Keratinocyte (primary cell): Measurements from ENCODE around the gene PPARA. TPM values are rescaled to one million over a fixed set of nuclear protein-coding genes. Genes with fewer than 3 reads are reported as not detected.

ENCODE experiments used
- DNase-seq: peaks from one replicate; pipeline ENCODE4 v3.0.0-alpha.2; 2011; ENCODE audit warnings: low read depth, missing footprints, low spot score
- FAIRE-seq: peaks from 2 replicates; lab custom pipeline; 2011; peaks lifted over from hg19 to GRCh38; lab: Jason Lieb, UNC
- H2AFZ ChIP-seq: 2 replicates; pipeline ENCODE4 v1.6.0; 2012; ENCODE audit warnings: low read length, control low read depth, inconsistent platforms; ENCODE audit not compliant: control insufficient read depth
- H3K27ac ChIP-seq: 2 replicates; pipeline ENCODE4 v1.5.1; 2011; ENCODE audit warnings: low read length; ENCODE audit not compliant: control insufficient read depth, insufficient read depth
- H3K27me3 ChIP-seq: 3 replicates; pipeline ENCODE4 v1.6.0; 2011; ENCODE audit warnings: low read length; ENCODE audit not compliant: control insufficient read depth, insufficient read depth; ENCODE audit errors: extremely low read depth
- H3K36me3 ChIP-seq, 2 experiments: 2 replicates in 1 of 2; 3 replicates in 1 of 2; pipeline ENCODE4 v1.5.1; 2011; ENCODE audit warnings: low read length in 2 of 2, mild to moderate bottlenecking in 1 of 2; ENCODE audit not compliant: control insufficient read depth in 2 of 2, insufficient read depth in 2 of 2; ENCODE audit errors: extremely low read depth in 1 of 2
- H3K4me1 ChIP-seq: 3 replicates; pipeline ENCODE4 v1.5.1; 2011; ENCODE audit warnings: low read length; ENCODE audit not compliant: control insufficient read depth, insufficient read depth; ENCODE audit errors: extremely low read depth
- H3K4me2 ChIP-seq: 3 replicates; pipeline ENCODE4 v1.6.0; 2011; ENCODE audit warnings: low read depth, low read length; ENCODE audit not compliant: control insufficient read depth, insufficient read depth; ENCODE audit errors: extremely low read depth
- H3K4me3 ChIP-seq, 3 experiments: fragments of 200-600 bp in 1 of 3; sonication (generic) in 1 of 3; 2 replicates in 2 of 3; 3 replicates in 1 of 3; pipeline ENCODE4 v1.5.1; 2011 to 2016; ENCODE audit warnings: low read length in 3 of 3, mild to moderate bottlenecking in 3 of 3, control low read depth in 2 of 3, inconsistent platforms in 1 of 3, low read depth in 1 of 3, mixed read lengths in 1 of 3, mixed run types in 1 of 3, moderate library complexity in 1 of 3; ENCODE audit not compliant: control insufficient read depth in 2 of 3, insufficient read depth in 2 of 3; ENCODE audit errors: extremely low read depth in 1 of 3
- H3K79me2 ChIP-seq: 2 replicates; pipeline ENCODE4 v1.6.0; 2012; ENCODE audit warnings: low read length; ENCODE audit not compliant: control insufficient read depth, insufficient read depth
- H3K9ac ChIP-seq: 3 replicates; pipeline ENCODE4 v1.6.0; 2011; ENCODE audit warnings: low read length; ENCODE audit not compliant: control insufficient read depth, insufficient read depth; ENCODE audit errors: extremely low read depth
- H3K9me1 ChIP-seq: 3 replicates; pipeline ENCODE4 v1.6.0; 2011; ENCODE audit warnings: low read length; ENCODE audit not compliant: control insufficient read depth, insufficient read depth; ENCODE audit errors: extremely low read depth
- H3K9me3 ChIP-seq: 2 replicates; pipeline ENCODE4 v1.5.1; 2012; ENCODE audit warnings: low read depth, low read length; ENCODE audit not compliant: control insufficient read depth
- H4K20me1 ChIP-seq: 3 replicates; pipeline ENCODE4 v1.6.0; 2011; ENCODE audit warnings: low read length; ENCODE audit not compliant: control insufficient read depth, insufficient read depth; ENCODE audit errors: extremely low read depth
- EZH2 ChIP-seq: IDR thresholded peaks from one replicate; pipeline ENCODE4 v1.6.1; 2012; ENCODE audit warnings: inconsistent platforms, mild to moderate bottlenecking, low read length, moderate library complexity
- dilution Hi-C: fragments of 300-500 bp; cut with MboI; formaldehyde crosslinking; loops from one replicate; pipeline ENCODE4 v1.7.0; 2020; ENCODE audit warnings: low sequenced_read_pairs; ENCODE audit not compliant: extremely low pct_ligation_motif_present
- polyA plus RNA-seq, 5 experiments: library from polyadenylated mRNA; depleted of rRNA in 3 of 5; stranded (reverse) in 3 of 5; stranded (forward) in 1 of 5; unstranded in 1 of 5; fragments of >200 nt; gene quantifications; 1 replicate in 1 of 5; 2 replicates in 3 of 5; 3 replicates in 1 of 5; pipeline versions ENCODE4 v1.2.1 to v1.2.3, GENCODE V29; 2011 to 2012; ENCODE audit warnings: missing spikeins in 2 of 5, low read depth in 1 of 5, low replicate concordance in 1 of 5
- TF ChIP-seq, protein P1 (sequence below), 3 experiments: IDR thresholded peaks in 1 of 3; conservative IDR thresholded peaks in 1 of 3; optimal IDR thresholded peaks in 1 of 3; 2 replicates in 2 of 3; 3 replicates in 1 of 3; pipeline versions ENCODE3 to v1.5.1; 2011; ENCODE audit warnings: low read length in 3 of 3, mild to moderate bottlenecking in 3 of 3, moderate library complexity in 2 of 3, control low read depth in 1 of 3, inconsistent platforms in 1 of 3; ENCODE audit not compliant: insufficient read depth in 2 of 3; ENCODE audit errors: extremely low read depth in 1 of 3

Gene PPARA
- polyA plus RNA-seq, 1 donor (not counting 4 experiments of a cell fraction or from before 2014, with no cell fraction given) = 4.9 TPM

DNA sequence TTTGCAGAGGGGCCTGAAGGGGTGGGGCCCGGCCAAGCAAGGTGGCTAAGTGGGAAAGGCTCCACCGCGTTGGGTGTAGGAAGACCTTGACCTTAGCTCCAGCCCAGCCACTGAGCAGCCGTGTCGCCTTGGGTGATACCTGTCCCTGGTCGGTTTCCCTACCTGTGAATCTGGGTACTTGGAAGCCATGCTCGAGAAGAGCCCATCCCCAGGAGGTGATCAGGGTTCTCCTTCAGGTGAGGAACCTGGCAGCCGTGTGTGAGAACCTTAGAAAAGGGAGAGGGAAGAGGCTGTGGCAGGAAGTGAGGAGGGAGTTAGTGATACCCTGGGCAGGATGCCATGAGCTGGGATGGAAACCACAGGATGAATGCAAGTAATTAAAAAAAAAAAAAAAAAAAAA lies 21.6 kb downstream of the PPARA start:
- H3K4me2 ChIP-seq = peak overlapping the region; percentile 27
- dilution Hi-C loops = no loop called here
- H3K79me2 ChIP-seq = no peaks in the 10 kb centered on the region
- no peak overlapping the region for H3K4me3 ChIP-seq
- no peaks in the 10 kb centered on the region for H3K9me1 ChIP-seq
- FAIRE-seq (peak; percentile 87), DNase-seq (peak; percentile 49)
- H3K9ac ChIP-seq = no peak overlapping the region
- peaks cover 17% of the 10 kb centered on the region for H3K4me1 ChIP-seq
- TF ChIP-seq, protein P1, sequence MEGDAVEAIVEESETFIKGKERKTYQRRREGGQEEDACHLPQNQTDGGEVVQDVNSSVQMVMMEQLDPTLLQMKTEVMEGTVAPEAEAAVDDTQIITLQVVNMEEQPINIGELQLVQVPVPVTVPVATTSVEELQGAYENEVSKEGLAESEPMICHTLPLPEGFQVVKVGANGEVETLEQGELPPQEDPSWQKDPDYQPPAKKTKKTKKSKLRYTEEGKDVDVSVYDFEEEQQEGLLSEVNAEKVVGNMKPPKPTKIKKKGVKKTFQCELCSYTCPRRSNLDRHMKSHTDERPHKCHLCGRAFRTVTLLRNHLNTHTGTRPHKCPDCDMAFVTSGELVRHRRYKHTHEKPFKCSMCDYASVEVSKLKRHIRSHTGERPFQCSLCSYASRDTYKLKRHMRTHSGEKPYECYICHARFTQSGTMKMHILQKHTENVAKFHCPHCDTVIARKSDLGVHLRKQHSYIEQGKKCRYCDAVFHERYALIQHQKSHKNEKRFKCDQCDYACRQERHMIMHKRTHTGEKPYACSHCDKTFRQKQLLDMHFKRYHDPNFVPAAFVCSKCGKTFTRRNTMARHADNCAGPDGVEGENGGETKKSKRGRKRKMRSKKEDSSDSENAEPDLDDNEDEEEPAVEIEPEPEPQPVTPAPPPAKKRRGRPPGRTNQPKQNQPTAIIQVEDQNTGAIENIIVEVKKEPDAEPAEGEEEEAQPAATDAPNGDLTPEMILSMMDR (optimal IDR thresholded peaks at IDR 0.05 in 1 of 3, IDR thresholded peaks at IDR 0.05 in 1 of 3, conservative IDR thresholded peaks at IDR 0.05 in 1 of 3; ENCODE audit: extremely low read depth in 1 of 3, insufficient read depth in 2 of 3, low read length in 3 of 3) = no peak
- no peak for TF ChIP-seq EZH2
- H2AFZ ChIP-seq = no peak overlapping the region
- H3K36me3 ChIP-seq = no peaks in the 10 kb centered on the region
- H3K27me3 ChIP-seq = no peaks in the 10 kb centered on the region
- peaks cover 1% of the 10 kb centered on the region for H3K9me3 ChIP-seq
- no peak overlapping the region for H3K27ac ChIP-seq
- no peaks in the 10 kb centered on the region for H4K20me1 ChIP-seq

DNA sequence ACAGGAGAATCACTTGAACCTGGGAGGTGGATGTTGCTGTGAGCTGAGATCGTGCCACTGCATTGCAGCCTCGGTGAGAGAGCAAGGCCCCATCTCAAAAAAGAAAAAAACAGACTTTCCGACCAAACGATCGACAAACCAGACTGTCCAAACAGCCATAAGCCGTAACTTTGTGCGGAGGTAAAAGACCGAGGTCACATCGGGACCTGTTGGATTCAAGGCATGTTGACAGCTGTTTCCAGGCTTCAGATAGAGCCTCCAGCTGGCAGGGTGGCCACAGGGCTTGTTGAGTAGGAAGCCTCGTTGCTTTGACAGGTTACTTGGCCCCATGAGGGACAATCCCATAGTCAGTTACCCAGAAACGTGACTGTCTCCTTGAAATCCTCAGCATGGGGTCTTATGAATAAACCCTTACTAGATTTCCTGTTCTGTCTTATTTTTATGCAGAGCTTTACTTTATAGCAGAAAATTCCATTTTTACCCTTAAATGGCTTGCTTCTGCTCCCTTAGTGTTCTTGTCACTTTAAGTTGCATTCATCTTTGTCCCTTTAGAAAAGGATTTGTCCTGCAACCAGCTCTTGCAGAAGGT lies 22.3 kb downstream of the PPARA start:
- DNase-seq (no peak), FAIRE-seq (no peak)
- Histone ChIP-seq H3K9ac (no peak overlapping the region), H3K27me3 (no peaks in the 10 kb centered on the region), H2AFZ (no peak overlapping the region), H3K79me2 (no peaks in the 10 kb centered on the region), H3K36me3 (no peaks in the 10 kb centered on the region), H3K4me1 (peaks cover 17% of the 10 kb centered on the region), H3K9me1 (no peaks in the 10 kb centered on the region), H3K27ac (no peak overlapping the region), H3K4me2 (no peak overlapping the region), H3K4me3 (no peak overlapping the region), H3K9me3 (peaks cover 1% of the 10 kb centered on the region), H4K20me1 (no peaks in the 10 kb centered on the region)
- dilution Hi-C loops = no loop called here
- TF ChIP-seq EZH2 = no peak
- TF ChIP-seq, protein P1 (optimal IDR thresholded peaks at IDR 0.05 in 1 of 3, IDR thresholded peaks at IDR 0.05 in 1 of 3, conservative IDR thresholded peaks at IDR 0.05 in 1 of 3; ENCODE audit: extremely low read depth in 1 of 3, insufficient read depth in 2 of 3, low read length in 3 of 3) = no peak
